MG63 (cell line): ENCODE results near the gene CCNF. TPM values are rescaled to one million over a fixed set of nuclear protein-coding genes. Genes with fewer than 3 reads are reported as not detected.

Experiments used
- DNase-seq: peaks from one replicate; pipeline ENCODE4 v3.0.0-alpha.2; 2020
- H3K27me3 ChIP-seq: fragments of 250-450 bp; sonication (Bioruptor Pico); 2 replicates; pipeline ENCODE4 v1.5.1; 2020; ENCODE audit warnings: mild to moderate bottlenecking, moderate library complexity
- H3K36me3 ChIP-seq: fragments of 250-450 bp; sonication (Bioruptor Pico); 2 replicates; pipeline ENCODE4 v1.5.1; 2020; ENCODE audit warnings: mild to moderate bottlenecking, moderate library complexity
- H3K4me3 ChIP-seq: fragments of 250-450 bp; sonication (Bioruptor Pico); 2 replicates; pipeline ENCODE4 v1.5.1; 2020; ENCODE audit warnings: mild to moderate bottlenecking, moderate library complexity
- H3K9me3 ChIP-seq: fragments of 250-450 bp; sonication (Bioruptor Pico); 2 replicates; pipeline ENCODE4 v1.5.1; 2020; ENCODE audit warnings: mild to moderate bottlenecking, moderate library complexity
- total RNA-seq: library from RNA; depleted of rRNA; stranded (reverse); fragments of >200 nt; shearing (Covaris generic); gene quantifications from 2 replicates; pipeline ENCODE4 v1.2.3, GENCODE V29; 2014; ENCODE audit warnings: low replicate concordance; rRNA removed

The CCNF gene
- total RNA-seq, 1 experiment from 2014 or later: 35.9 TPM

DNA sequence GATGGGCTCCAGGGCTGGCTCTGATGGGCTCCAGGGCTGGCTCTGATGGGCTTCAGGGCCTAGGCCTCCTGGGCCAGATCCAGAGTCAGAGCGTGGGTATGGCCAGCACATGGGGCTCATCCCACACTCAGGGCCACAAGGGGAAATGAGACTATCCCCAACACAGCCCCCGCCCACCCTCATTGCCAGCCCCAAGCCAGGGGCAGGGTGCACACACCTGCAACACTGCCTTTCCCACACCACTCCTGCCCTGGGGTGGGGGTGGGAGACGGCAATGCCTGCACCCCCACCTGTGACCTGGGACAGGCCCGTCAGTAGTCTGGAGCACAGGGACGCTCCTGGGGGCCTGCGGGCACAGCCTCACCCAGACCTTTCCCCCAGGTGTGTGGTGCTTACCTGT lies 70.2 kb downstream of the CCNF start:
- H3K4me3 ChIP-seq: no peak overlapping the region
- DNase-seq: no peak
- H3K36me3 ChIP-seq: peaks cover 13% of the 10 kb centered on the region
- H3K9me3 ChIP-seq: no peaks in the 10 kb centered on the region
- H3K27me3 ChIP-seq: no peaks in the 10 kb centered on the region

DNA sequence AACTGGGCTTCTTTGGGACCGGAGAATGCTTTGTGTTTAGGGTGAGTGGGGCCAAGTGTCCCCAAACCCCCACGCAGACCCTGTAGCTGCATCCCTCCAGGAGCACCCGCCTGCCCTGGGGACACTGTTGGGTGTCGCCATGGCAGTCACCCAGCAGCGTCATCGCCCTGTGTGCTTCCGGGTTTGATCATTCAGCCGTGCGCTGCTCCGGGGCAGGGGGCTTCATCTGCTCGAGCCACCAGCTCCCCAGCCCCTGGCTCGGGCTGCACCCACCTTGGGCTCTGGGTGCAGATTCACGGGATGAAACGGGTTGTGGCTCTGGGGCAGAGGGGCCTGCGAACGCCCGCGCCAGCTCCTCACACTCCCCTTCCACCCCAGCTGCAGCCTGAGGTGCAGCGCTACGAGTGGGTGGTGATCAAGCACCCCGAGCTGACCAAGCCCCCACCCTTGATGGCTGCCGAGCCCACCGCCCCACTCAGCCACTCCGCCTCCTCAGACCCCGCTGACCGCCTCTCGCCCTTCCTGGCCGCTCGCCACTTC lies 70.7 kb downstream of the CCNF start:
- no peak for DNase-seq
- no peak overlapping the region for H3K4me3 ChIP-seq
- H3K36me3 ChIP-seq: peaks cover 13% of the 10 kb centered on the region
- no peaks in the 10 kb centered on the region for H3K9me3 ChIP-seq
- no peaks in the 10 kb centered on the region for H3K27me3 ChIP-seq

DNA sequence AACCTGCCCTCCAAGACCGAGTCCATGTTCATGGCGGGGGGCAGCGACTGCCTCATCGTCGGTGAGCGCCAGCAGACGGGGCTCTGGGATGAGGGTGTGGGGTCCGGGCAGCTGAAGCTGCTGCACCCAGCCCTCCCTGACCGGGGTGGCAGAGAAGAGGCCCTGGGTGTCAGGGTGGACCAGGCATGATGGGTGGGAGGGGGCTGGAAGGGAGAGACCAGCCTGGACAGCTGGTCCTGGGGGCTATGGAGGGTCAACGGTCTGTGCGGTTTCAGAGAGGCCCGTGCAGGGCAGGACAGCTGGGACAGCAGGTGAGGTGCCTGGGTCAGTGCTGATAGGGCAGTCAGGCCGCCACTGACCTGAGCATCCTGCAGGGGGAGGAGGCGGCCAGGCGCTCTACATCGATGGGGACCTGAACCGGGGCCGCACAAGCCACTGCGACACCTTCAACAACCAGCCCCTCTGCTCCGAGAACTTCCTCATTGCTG lies 71.2 kb downstream of the CCNF start:
- DNase-seq: no peak
- Histone ChIP-seq H3K36me3 (peaks cover 13% of the 10 kb centered on the region), H3K9me3 (no peaks in the 10 kb centered on the region), H3K4me3 (no peak overlapping the region), H3K27me3 (no peaks in the 10 kb centered on the region)

DNA sequence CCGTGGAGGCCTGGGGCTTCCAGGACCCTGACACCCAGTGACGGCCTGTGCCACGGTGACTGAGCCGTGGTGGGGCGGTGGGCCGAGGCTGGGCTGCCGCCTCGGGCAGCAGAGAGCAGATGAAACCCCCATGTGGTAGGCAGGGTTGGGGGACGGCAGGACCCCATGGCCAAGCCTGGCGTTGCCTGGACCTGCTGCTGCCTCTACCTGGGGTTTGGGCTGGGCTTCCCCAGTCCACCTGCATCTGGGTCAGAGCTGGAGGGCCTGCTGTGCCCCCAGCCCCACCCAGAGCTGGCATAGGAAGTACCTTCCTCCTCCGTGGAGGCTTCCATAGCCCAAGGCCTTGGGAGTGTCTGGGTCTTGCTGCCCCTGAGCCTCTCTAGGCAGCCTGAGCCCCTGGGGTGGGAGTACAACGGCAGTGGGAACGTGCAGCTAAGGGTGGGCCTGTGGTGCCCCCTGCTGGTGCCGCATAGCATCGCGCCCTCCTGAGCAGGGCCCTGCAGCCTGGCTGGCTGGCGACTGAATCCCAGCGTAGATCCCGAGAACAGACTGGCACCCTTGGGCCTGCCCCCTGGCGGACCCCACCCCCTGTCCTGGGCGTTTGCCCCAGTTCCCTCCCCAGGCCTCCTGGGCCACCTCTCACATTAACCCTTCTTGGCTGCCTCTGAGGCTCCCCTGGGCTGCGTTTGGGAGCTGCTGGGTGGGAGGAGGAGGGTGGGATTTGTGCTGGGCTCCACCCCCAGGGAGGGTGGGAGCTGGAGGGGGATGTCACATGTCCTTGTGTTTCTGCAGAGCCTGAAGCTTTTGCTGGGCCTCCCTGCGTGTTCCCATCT lies 71.9 kb downstream of the CCNF start:
- H3K4me3 ChIP-seq: no peak overlapping the region
- no peaks in the 10 kb centered on the region for H3K27me3 ChIP-seq
- peaks cover 13% of the 10 kb centered on the region for H3K36me3 ChIP-seq
- no peaks in the 10 kb centered on the region for H3K9me3 ChIP-seq
- peak; percentile 69 for DNase-seq

DNA sequence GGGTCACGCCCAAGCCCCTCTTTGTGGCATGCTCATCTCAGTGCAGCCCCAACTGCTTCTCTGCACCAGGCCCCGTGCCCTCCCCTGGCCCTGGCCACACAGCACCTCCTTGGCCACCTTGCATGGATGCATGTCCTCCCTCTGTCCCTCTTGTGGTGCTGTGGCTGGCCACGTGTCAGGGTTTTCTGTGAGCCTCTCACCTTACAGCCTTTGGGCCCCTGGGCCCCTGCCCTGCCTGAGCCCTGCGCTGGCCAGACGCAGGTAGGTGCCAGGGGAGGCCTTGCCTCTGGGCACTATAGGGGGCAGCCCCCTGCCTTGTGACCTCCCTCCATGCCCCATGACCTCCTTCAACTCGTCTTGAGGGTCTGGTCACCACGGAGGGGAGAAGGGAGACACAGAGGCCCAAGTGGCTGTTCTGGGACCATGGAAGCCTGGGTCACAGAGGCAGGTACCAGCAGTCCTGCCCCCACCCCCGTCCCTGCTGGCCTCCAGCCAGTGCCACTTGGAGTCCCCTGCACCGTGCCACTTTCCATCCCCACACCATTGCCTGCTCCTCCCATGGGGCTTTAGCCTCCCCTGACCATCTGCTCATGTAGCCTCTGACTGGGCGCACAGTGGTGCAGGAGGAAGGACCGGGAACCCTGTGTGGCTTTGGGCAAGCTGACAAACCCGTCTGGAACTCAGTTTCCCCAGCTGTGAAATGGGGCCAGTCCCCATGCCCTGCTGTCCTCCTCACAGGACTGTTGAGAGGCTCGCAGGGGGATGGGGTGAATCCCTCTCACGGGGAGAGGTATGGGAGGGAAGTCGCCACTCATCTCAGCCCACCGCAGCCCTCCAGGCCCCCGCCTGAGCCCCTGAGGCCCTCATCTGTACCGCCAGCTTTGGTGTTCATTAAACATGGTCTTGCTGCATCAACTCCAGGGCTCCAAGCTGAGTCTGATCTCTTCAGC lies 73.0 kb downstream of the CCNF start:
- Histone ChIP-seq H3K4me3 (no peak overlapping the region), H3K27me3 (no peaks in the 10 kb centered on the region)
- no peak for DNase-seq

DNA sequence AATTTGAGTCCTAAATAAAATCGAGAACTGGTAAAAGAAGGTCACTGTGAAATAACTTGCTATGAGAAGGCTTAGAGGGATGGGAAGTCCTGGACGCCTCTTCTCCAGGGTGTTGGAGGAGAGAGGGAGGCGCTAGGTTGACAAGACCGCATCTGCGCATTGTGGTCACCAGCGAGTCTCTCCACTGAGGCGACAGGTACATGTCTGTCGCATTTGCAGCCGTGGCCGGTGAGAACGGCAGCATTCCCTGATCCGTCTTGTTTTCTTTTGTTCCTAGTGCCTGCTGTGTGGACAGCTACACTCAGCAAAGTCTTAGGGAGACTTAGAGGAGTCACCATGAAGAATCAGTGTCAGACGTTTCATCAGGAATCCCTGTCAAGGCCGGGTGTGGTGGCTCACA lies 76.4 kb downstream of the CCNF start:
- Histone ChIP-seq H3K4me3 (no peak overlapping the region), H3K9me3 (no peaks in the 10 kb centered on the region), H3K27me3 (no peaks in the 10 kb centered on the region), H3K36me3 (peaks cover 4% of the 10 kb centered on the region)
- DNase-seq: no peak

More for the DNA sequence above, 73.0 kb downstream of the CCNF start:
- Histone ChIP-seq H3K36me3 (peaks cover 10% of the 10 kb centered on the region), H3K9me3 (no peaks in the 10 kb centered on the region)

DNA sequence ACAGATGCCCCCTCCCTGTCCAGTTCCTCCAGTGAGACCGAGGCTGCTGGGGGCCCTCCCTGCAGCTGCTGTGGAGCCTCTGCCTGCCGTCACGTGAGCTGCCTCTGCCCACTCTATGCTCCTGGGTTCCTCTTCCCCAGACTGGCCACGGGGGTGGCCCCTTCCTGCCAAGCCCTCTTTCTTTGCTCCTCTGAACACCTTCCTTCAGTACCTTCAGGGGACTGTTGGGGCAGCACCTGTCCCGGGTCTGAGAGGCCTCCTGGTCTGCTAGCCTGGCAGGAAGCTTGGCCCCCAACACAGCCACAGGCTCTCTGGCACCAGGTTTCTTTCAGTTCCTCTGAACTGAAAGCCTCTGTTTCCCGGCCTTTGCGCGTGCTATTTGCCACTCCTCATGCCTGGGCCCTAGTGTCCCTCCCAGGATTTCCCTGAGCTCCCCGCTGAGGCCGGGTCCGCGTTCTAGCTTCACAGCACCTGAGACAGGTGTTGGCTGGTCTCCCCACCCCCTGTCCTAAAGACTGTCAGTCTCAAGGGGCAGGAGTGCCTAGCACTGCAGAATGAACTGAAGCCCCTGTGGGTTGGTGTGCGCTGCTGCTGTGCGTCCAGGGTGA lies 77.9 kb downstream of the CCNF start:
- Histone ChIP-seq H3K9me3 (no peaks in the 10 kb centered on the region), H3K27me3 (no peaks in the 10 kb centered on the region), H3K36me3 (no peaks in the 10 kb centered on the region; the same call in 1 of the 2 replicates), H3K4me3 (no peak overlapping the region)
- no peak for DNase-seq

DNA sequence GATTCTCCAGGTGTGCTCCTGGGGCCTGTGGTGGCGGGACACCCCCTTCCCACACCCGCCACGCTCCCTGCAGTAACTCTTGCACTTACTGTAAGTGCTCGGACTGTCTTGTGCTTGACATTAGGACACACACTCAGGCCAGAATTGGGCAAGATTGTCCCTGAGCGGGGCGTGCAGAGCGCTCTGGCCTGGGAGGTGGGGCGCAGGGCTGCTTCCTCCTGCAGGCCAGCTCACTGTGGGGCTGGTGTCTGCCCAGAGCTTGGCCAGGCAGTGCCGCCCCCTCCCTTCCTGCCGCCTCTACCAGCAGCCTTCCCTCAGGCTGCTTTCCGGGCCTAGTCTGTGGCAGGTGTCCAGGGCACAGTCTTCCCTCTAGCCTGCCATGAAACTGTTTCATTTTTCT lies 78.4 kb downstream of the CCNF start:
- H3K9me3 ChIP-seq: no peaks in the 10 kb centered on the region
- H3K36me3 ChIP-seq: no peaks in the 10 kb centered on the region
- no peak overlapping the region for H3K4me3 ChIP-seq
- no peak for DNase-seq
- no peaks in the 10 kb centered on the region for H3K27me3 ChIP-seq

Other genes starting within 250 kb of the CCNF start
- 0.02 and 1.0 TPM in 2 replicates for gene CASKIN1, start 232.8 kb upstream of the CCNF start, total RNA-seq
- 29.0 and 42.6 TPM in 2 replicates for gene MLST8, start 224.0 kb upstream of the CCNF start, total RNA-seq
- 0.39 and 1.3 TPM in 2 replicates for gene BRICD5, start 218.6 kb upstream of the CCNF start, total RNA-seq
- 31.7 and 43.8 TPM in 2 replicates for gene PGP, start 214.6 kb upstream of the CCNF start, total RNA-seq
- 43.2 and 56.5 TPM in 2 replicates for gene E4F1, start 205.9 kb upstream of the CCNF start, total RNA-seq
- 0.39 and 2.0 TPM in 2 replicates for gene DNASE1L2, start 193.0 kb upstream of the CCNF start, total RNA-seq
- gene ECI1, start 177.9 kb upstream of the CCNF start, total RNA-seq: 41.1 and 83.9 TPM in 2 replicates
- gene RNPS1, start 161.3 kb upstream of the CCNF start, total RNA-seq: 130 and 133 TPM in 2 replicates
- 1.1 and 5.1 TPM in 2 replicates for gene ABCA3, start 88.7 kb upstream of the CCNF start, total RNA-seq
- 32.3 and 38.6 TPM in 2 replicates for gene TEDC2, start 30.7 kb downstream of the CCNF start, total RNA-seq
- not detected in 2 replicates for gene NTN3, start 41.9 kb downstream of the CCNF start, total RNA-seq
- gene TBC1D24, start 45.7 kb downstream of the CCNF start, total RNA-seq: 12.9 and 14.8 TPM in 2 replicates
- gene ATP6V0C, start 84.5 kb downstream of the CCNF start, total RNA-seq: 15.0 and 19.4 TPM in 2 replicates
- gene AMDHD2, start 90.9 kb downstream of the CCNF start, total RNA-seq: 15.8 and 25.9 TPM in 2 replicates
- not detected in 2 replicates for gene CEMP1, start 102.0 kb downstream of the CCNF start, total RNA-seq
- 6.6 and 7.6 TPM in 2 replicates for gene PDPK1, start 108.6 kb downstream of the CCNF start, total RNA-seq